ENCODE data around the gene A4GNT.
A peak's percentile ranks its signal among the peaks of the same experiment; 100 is the strongest.

A4GNT gene

GRCh38 chr3:138132239-138132638 lies at the start of gene A4GNT:
Gene A4GNT, minus strand, starts transcription at chr3:138132390. Its CDS starts 1,134 bp downstream, at chr3:138131256.
- TF ChIP-seq, protein P1, sequence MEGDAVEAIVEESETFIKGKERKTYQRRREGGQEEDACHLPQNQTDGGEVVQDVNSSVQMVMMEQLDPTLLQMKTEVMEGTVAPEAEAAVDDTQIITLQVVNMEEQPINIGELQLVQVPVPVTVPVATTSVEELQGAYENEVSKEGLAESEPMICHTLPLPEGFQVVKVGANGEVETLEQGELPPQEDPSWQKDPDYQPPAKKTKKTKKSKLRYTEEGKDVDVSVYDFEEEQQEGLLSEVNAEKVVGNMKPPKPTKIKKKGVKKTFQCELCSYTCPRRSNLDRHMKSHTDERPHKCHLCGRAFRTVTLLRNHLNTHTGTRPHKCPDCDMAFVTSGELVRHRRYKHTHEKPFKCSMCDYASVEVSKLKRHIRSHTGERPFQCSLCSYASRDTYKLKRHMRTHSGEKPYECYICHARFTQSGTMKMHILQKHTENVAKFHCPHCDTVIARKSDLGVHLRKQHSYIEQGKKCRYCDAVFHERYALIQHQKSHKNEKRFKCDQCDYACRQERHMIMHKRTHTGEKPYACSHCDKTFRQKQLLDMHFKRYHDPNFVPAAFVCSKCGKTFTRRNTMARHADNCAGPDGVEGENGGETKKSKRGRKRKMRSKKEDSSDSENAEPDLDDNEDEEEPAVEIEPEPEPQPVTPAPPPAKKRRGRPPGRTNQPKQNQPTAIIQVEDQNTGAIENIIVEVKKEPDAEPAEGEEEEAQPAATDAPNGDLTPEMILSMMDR (conservative IDR thresholded peaks at IDR 0.05; ENCODE audit: low read depth, low read length): no peak
- no peak for DNase-seq (ENCODE audit: low read depth)
- H3K4me3 ChIP-seq (ENCODE audit: low read depth, low read length): no peak within 1 kb of the TSS

GRCh38 chr3:138180375-138181029 lies 48.3 kb upstream of the A4GNT start:
- H3K4me3 ChIP-seq (ENCODE audit: low read depth, low read length): no peak overlapping the region
- TF ChIP-seq, protein P1 (conservative IDR thresholded peaks at IDR 0.05; ENCODE audit: low read depth, low read length): peak; percentile 69
- DNase-seq (ENCODE audit: low read depth): peak; percentile 82

DNA sequence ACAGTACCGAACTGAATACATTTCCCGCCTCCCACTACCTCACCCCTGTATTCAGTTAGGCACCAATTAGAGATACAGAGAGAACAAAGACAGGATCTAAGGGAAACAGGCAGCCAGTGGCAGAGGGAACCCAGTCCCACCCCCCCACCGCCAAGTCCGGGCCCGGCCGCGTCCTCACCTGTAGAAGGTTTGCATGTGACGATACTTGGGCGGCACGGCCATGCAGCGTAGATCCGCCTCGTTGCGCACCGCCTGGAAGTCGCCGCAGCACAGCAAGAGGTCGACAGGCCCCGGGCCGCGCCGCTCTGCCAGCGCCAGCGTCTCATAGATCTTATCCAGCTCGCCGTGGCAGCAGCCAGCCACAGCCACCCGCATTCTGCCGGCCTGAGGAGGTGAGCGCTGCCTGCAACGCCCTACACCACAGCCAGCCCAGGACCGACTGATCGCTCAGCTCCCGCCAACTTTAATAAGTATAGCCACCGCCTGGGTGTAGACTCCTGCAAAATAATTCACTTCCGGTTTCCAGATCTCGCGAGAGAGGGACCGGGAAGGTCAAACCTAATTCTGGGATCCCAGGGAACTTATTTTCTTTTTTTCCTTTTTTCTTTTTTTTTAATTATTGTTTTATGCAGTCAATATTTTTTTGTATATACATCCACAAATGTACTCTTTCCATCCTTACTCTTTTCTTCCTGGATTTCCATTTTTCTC lies 42.4 kb upstream of the A4GNT start, which contains the start of gene DBR1:
DBR1 (minus strand) TSS at position 501 of the 711 bp plus-strand sequence; CDS start at position 375, 126 bp downstream.
- H3K4me3 ChIP-seq (ENCODE audit: low read depth, low read length): peak within 1 kb of the TSS; percentile 91
- peak; percentile 85 for DNase-seq (ENCODE audit: low read depth)
- TF ChIP-seq, protein P1 (conservative IDR thresholded peaks at IDR 0.05; ENCODE audit: low read depth, low read length): no peak

GRCh38 chr3:138173769-138174420 lies 41.7 kb upstream of the A4GNT start:
- DNase-seq (ENCODE audit: low read depth): peak; percentile 10
- H3K4me3 ChIP-seq (ENCODE audit: low read depth, low read length): peak overlapping the region; percentile 91
- TF ChIP-seq, protein P1 (conservative IDR thresholded peaks at IDR 0.05; ENCODE audit: low read depth, low read length): no peak

- DNase-seq (ENCODE audit: low read depth): no peak
- TF ChIP-seq, protein P1 (conservative IDR thresholded peaks at IDR 0.05; ENCODE audit: low read depth, low read length): no peak
- no peak overlapping the region for H3K4me3 ChIP-seq (ENCODE audit: low read depth, low read length)
These were observed 40.4 kb upstream of the A4GNT start for GRCh38 chr3:138172625-138173024.

DNA sequence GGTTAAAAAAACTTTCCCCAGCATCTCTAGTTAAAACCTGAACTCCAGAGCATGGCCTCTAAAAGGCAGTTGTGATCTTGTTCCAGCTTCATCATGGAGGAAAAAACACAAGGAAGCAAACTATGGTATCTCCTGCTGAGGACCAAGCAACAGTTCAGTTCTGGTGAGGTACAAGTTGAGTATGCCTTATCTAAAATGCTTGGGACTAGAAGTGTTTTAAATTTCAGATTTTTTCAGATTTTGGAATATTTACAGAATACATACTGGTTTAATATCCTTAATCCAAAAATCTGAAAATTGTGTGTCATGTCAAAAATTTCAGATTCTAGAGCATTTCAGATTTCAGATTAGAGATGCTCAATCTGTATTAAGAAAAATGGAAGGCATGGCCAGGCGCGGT lies 32.9 kb upstream of the A4GNT start:
- no peak overlapping the region for H3K4me3 ChIP-seq (ENCODE audit: low read depth, low read length)
- DNase-seq (ENCODE audit: low read depth): no peak
- TF ChIP-seq, protein P1 (conservative IDR thresholded peaks at IDR 0.05; ENCODE audit: low read depth, low read length): no peak
